ENCODE results near the gene TRIM17.

The TRIM17 gene

GRCh38 chr1:228430243-228430642, 13.6 kb upstream of the TRIM17 start:
- Histone ChIP-seq H3K4me2 (ENCODE audit: low read depth, low read length, poor library complexity, severe bottlenecking) (no peak overlapping the region), H3K9ac (ENCODE audit: low read depth, low read length, poor library complexity, severe bottlenecking) (no peak overlapping the region), H3K36me3 (ENCODE audit: insufficient read depth, low read length) (no peaks in the 10 kb centered on the region), H3K9me2 (replicated peaks; ENCODE audit: low read depth, low read length) (no peaks in the 10 kb centered on the region), H2AFZ (ENCODE audit: low read length) (no peak overlapping the region), H3K4me3 (ENCODE audit: low read length, poor library complexity, severe bottlenecking) (no peak overlapping the region), H3K27me3 (ENCODE audit: insufficient read depth, low read length, poor library complexity, severe bottlenecking) (no peaks in the 10 kb centered on the region), H3K9me3 (ENCODE audit: insufficient read depth, low read depth, low read length) (no peaks in the 10 kb centered on the region), H3K4me1 (ENCODE audit: insufficient read depth, low read length, poor library complexity, severe bottlenecking) (no peaks in the 10 kb centered on the region), H3F3A (ENCODE audit: low read depth) (no peaks in the 10 kb centered on the region), H3K79me2 (ENCODE audit: insufficient read depth, low read length) (no peaks in the 10 kb centered on the region), H4K20me1 (ENCODE audit: insufficient read depth, low read length, poor library complexity, severe bottlenecking) (no peaks in the 10 kb centered on the region)
- TF ChIP-seq EZH2phosphoT487 (IDR thresholded peaks at IDR 0.05; ENCODE audit: borderline replicate concordance) (no peak), CTCF (conservative IDR thresholded peaks at IDR 0.05; ENCODE audit: low read length) (no peak)

- H3K9me3 ChIP-seq (ENCODE audit: insufficient read depth, low read depth, low read length) = no peaks in the 10 kb centered on the region
- H4K20me1 ChIP-seq (ENCODE audit: insufficient read depth, low read length, poor library complexity, severe bottlenecking) = no peaks in the 10 kb centered on the region
- no peak overlapping the region for H3K4me2 ChIP-seq (ENCODE audit: low read depth, low read length, poor library complexity, severe bottlenecking)
- no peak overlapping the region for H3K9ac ChIP-seq (ENCODE audit: low read depth, low read length, poor library complexity, severe bottlenecking)
- no peaks in the 10 kb centered on the region for H3K27me3 ChIP-seq (ENCODE audit: insufficient read depth, low read length, poor library complexity, severe bottlenecking)
- TF ChIP-seq CTCF (conservative IDR thresholded peaks at IDR 0.05; ENCODE audit: low read length) = no peak
- TF ChIP-seq EZH2phosphoT487 (IDR thresholded peaks at IDR 0.05; ENCODE audit: borderline replicate concordance) = no peak
- H3K36me3 ChIP-seq (ENCODE audit: insufficient read depth, low read length) = no peaks in the 10 kb centered on the region
- H3F3A ChIP-seq (ENCODE audit: low read depth) = no peaks in the 10 kb centered on the region
- H2AFZ ChIP-seq (ENCODE audit: low read length) = no peak overlapping the region
- H3K4me3 ChIP-seq (ENCODE audit: low read length, poor library complexity, severe bottlenecking) = no peak overlapping the region
- no peaks in the 10 kb centered on the region for H3K79me2 ChIP-seq (ENCODE audit: insufficient read depth, low read length)
- no peaks in the 10 kb centered on the region for H3K4me1 ChIP-seq (ENCODE audit: insufficient read depth, low read length, poor library complexity, severe bottlenecking)
- H3K9me2 ChIP-seq (replicated peaks; ENCODE audit: low read depth, low read length) = no peaks in the 10 kb centered on the region
These were observed 13.0 kb upstream of the TRIM17 start for GRCh38 chr1:228429698-228430097.

GRCh38 chr1:228429007-228429406, 12.3 kb upstream of the TRIM17 start:
- H3K9ac ChIP-seq (ENCODE audit: low read depth, low read length, poor library complexity, severe bottlenecking) = no peak overlapping the region

More at GRCh38 chr1:228429007-228429406, 12.3 kb upstream of the TRIM17 start:
- H3K36me3 ChIP-seq (ENCODE audit: insufficient read depth, low read length) = no peaks in the 10 kb centered on the region
- H2AFZ ChIP-seq (ENCODE audit: low read length) = no peak overlapping the region
- H3K9me2 ChIP-seq (replicated peaks; ENCODE audit: low read depth, low read length) = no peaks in the 10 kb centered on the region
- no peak for TF ChIP-seq CTCF (conservative IDR thresholded peaks at IDR 0.05; ENCODE audit: low read length)
- no peak for TF ChIP-seq EZH2phosphoT487 (IDR thresholded peaks at IDR 0.05; ENCODE audit: borderline replicate concordance)
- H3F3A ChIP-seq (ENCODE audit: low read depth) = no peaks in the 10 kb centered on the region
- H3K27me3 ChIP-seq (ENCODE audit: insufficient read depth, low read length, poor library complexity, severe bottlenecking) = no peaks in the 10 kb centered on the region
- H3K4me1 ChIP-seq (ENCODE audit: insufficient read depth, low read length, poor library complexity, severe bottlenecking) = no peaks in the 10 kb centered on the region
- H3K4me2 ChIP-seq (ENCODE audit: low read depth, low read length, poor library complexity, severe bottlenecking) = no peak overlapping the region
- no peaks in the 10 kb centered on the region for H3K9me3 ChIP-seq (ENCODE audit: insufficient read depth, low read depth, low read length)
- H3K79me2 ChIP-seq (ENCODE audit: insufficient read depth, low read length) = no peaks in the 10 kb centered on the region
- no peak overlapping the region for H3K4me3 ChIP-seq (ENCODE audit: low read length, poor library complexity, severe bottlenecking)
- no peaks in the 10 kb centered on the region for H4K20me1 ChIP-seq (ENCODE audit: insufficient read depth, low read length, poor library complexity, severe bottlenecking)

All from Loucy (cell line).